B cell (primary cell): ENCODE data around the gene NFIB. TPM values are rescaled to one million over a fixed set of nuclear protein-coding genes. Genes with fewer than 3 reads are reported as not detected.

Experiments used
- ATAC-seq: fragments of 200-7000 bp; cut with Tn5 transposase; one replicate; pipeline ENCODE4 v1.10.0; 2021; ENCODE audit warnings: low read depth, mild to moderate bottlenecking, moderate number of reproducible peaks, moderate library complexity
- CTCF ChIA-PET: fragments of 350-600 bp; sonication (Branson Sonifier 250); formaldehyde crosslinking; loops from one replicate; lab custom pipeline; 2021; ENCODE audit warnings: antibody characterized with exemption, inconsistent platforms; lab: Charles Lee
- POLR2A ChIA-PET: fragments of 350-600 bp; sonication (Branson Sonifier 250); formaldehyde crosslinking; loops from one replicate; lab custom pipeline; 2021; ENCODE audit warnings: antibody characterized with exemption; lab: Charles Lee
- DNase-seq: peaks from one replicate; pipeline ENCODE4 v3.0.0; 2013
- H2AFZ ChIP-seq: 2 replicates; pipeline ENCODE4 v1.6.1; 2012; ENCODE audit warnings: mild to moderate bottlenecking, low read depth, low read length; ENCODE audit not compliant: insufficient read depth, poor library complexity, severe bottlenecking
- H3K27ac ChIP-seq, 2 donors: 1 replicate in 1 of 2; 2 replicates in 1 of 2; pipeline ENCODE4 v1.5.1; 2012 to 2013; ENCODE audit warnings: low read length in 2 of 2, mild to moderate bottlenecking in 2 of 2, moderate library complexity in 1 of 2
- H3K27me3 ChIP-seq, 4 experiments: fragments of 200-600 bp in 1 of 4; sonication (generic) in 1 of 4; replicated peaks in 1 of 4; 1 replicate in 2 of 4; 2 replicates in 2 of 4; pipeline versions ENCODE4 v1.6.1 to v1.7.0; 2013 to 2016; ENCODE audit warnings: low read length in 3 of 4, mild to moderate bottlenecking in 2 of 4, mixed read lengths in 1 of 4, moderate library complexity in 1 of 4; ENCODE audit not compliant: insufficient read depth in 4 of 4, control insufficient read depth in 3 of 4; ENCODE audit errors: control extremely low read depth in 1 of 4
- H3K36me3 ChIP-seq, 2 experiments: replicated peaks in 1 of 2; 1 replicate in 1 of 2; 2 replicates in 1 of 2; pipeline versions ENCODE4 v1.6.1 to v1.7.1; 2013; ENCODE audit warnings: low read length in 1 of 2; ENCODE audit not compliant: insufficient read depth in 2 of 2, control insufficient read depth in 1 of 2; ENCODE audit errors: control extremely low read depth in 1 of 2, extremely low read depth in 1 of 2
- H3K4me1 ChIP-seq, 2 donors: fragments of 200-600 bp in 1 of 2; sonication (generic) in 1 of 2; 1 replicate in 1 of 2; 2 replicates in 1 of 2; pipeline versions ENCODE4 v1.5.1 to v1.6.1; 2013 to 2017; ENCODE audit warnings: low read length in 2 of 2; ENCODE audit not compliant: control insufficient read depth in 2 of 2, insufficient read depth in 2 of 2
- H3K4me2 ChIP-seq: replicated peaks from 2 replicates; pipeline ENCODE3; 2012; ENCODE audit warnings: mild to moderate bottlenecking, low read depth, low read length; ENCODE audit not compliant: poor library complexity, severe bottlenecking
- H3K4me3 ChIP-seq, 5 experiments: fragments of 200-600 bp in 1 of 5; sonication (generic) in 1 of 5; 1 replicate in 3 of 5; 2 replicates in 2 of 5; pipeline versions ENCODE4 v1.5.1 to v1.7.0; 2011 to 2016; ENCODE audit warnings: low read length in 4 of 5, mild to moderate bottlenecking in 4 of 5, low read depth in 2 of 5, control low read depth in 1 of 5, moderate library complexity in 1 of 5; ENCODE audit not compliant: insufficient read depth in 1 of 5; ENCODE audit errors: control extremely low read depth in 1 of 5, extremely low read depth in 1 of 5
- H3K79me2 ChIP-seq: fragments of 200-600 bp; sonication (generic); one replicate; pipeline ENCODE4 v1.6.0; 2016; ENCODE audit warnings: low read length; ENCODE audit not compliant: control insufficient read depth, insufficient read depth
- H3K9ac ChIP-seq: fragments of 200-600 bp; sonication (generic); 2 replicates; pipeline ENCODE4 v1.6.1; 2017; ENCODE audit warnings: mild to moderate bottlenecking, low read length, moderate library complexity
- H3K9me3 ChIP-seq, 3 donors: one replicate each; pipeline versions ENCODE4 v1.6.1 to v1.7.1; 2013; ENCODE audit warnings: low read length in 2 of 3; ENCODE audit not compliant: control insufficient read depth in 2 of 3, insufficient read depth in 1 of 3; ENCODE audit errors: control extremely low read depth in 1 of 3
- H4K20me1 ChIP-seq: 2 replicates; pipeline ENCODE4 v1.6.0; 2012; ENCODE audit warnings: mild to moderate bottlenecking, low read length; ENCODE audit not compliant: insufficient read depth, control insufficient read depth, poor library complexity, severe bottlenecking
- H3K27ac Mint-ChIP-seq: one replicate; pipeline ENCODE4 v1.8.0; 2021; ENCODE audit warnings: mixed read lengths
- H3K27me3 Mint-ChIP-seq: one replicate; pipeline ENCODE4 v1.8.0; 2021; ENCODE audit warnings: mixed read lengths
- H3K4me1 Mint-ChIP-seq: one replicate; pipeline ENCODE4 v1.8.0; 2021; ENCODE audit warnings: mixed read lengths
- H3K4me3 Mint-ChIP-seq: one replicate; pipeline ENCODE4 v1.8.0; 2021; ENCODE audit warnings: mixed read lengths
- H3K9me3 Mint-ChIP-seq: one replicate; pipeline ENCODE4 v1.8.0; 2022; ENCODE audit warnings: mixed read lengths; ENCODE audit not compliant: insufficient read depth
- EZH2 ChIP-seq: IDR thresholded peaks from 2 replicates; pipeline ENCODE4 v1.6.1; 2012; ENCODE audit warnings: borderline replicate concordance, low read depth, mild to moderate bottlenecking, moderate library complexity, low read length; ENCODE audit not compliant: insufficient read depth, poor library complexity, severe bottlenecking
- WGBS: methylation state at CpG from one replicate; pipeline ENCODE4 v1.1.5; 2013; ENCODE audit warnings: missing lambda C conversion rate; ENCODE audit not compliant: insufficient coverage; 5-methylcytosine and 5-hydroxymethylcytosine counted together
- intact Hi-C: fragments of 100-400 bp; cut with micrococcal nuclease; formaldehyde crosslinking; loops from one replicate; pipeline ENCODE4 v1.10.0; 2022
- polyA plus RNA-seq: library from polyadenylated mRNA; depleted of rRNA; stranded (reverse); fragments of >200 nt; gene quantifications from 2 replicates; pipeline ENCODE4 v1.2.3, GENCODE V29; 2012
- total RNA-seq, 2 donors: library from RNA; stranded (reverse); fragments of 120-200 nt in 1 of 2; gene quantifications; 1 replicate in 1 of 2; 2 replicates in 1 of 2; pipeline versions ENCODE4 v1.2.3 to v1.2.4, GENCODE V29; 2013 to 2022
- TF ChIP-seq, protein P1 (sequence below): fragments of 200-600 bp; IDR thresholded peaks from one replicate; pipeline ENCODE4 v1.8.0; 2022; ENCODE audit warnings: antibody characterized with exemption, mild to moderate bottlenecking

Gene NFIB
- total and polyA plus RNA-seq, 2 donors (not counting 1 experiment from before 2014, with no cell fraction given), result not detected

- ATAC-seq, result no peak
- no peaks in the 10 kb centered on the region for H3K4me1 ChIP-seq
- H3K9ac ChIP-seq, result no peak overlapping the region
- H3K4me3 ChIP-seq, result no peak overlapping the region
- Mint-ChIP-seq H3K4me3 (no peak overlapping the region), H3K4me1 (no peaks in the 10 kb centered on the region), H3K9me3 (no peaks in the 10 kb centered on the region), H3K27me3 (peaks cover 27% of the 10 kb centered on the region), H3K27ac (no peak overlapping the region)
- H3K4me2 ChIP-seq, result no peak overlapping the region
- no peaks in the 10 kb centered on the region for H3K9me3 ChIP-seq
- WGBS, result 88% methylated on average over 2 of the region's 4 CpGs
- H3K36me3 ChIP-seq, result no peaks in the 10 kb centered on the region
- no peaks in the 10 kb centered on the region for H3K79me2 ChIP-seq
- ChIA-PET POLR2A (no interaction called here), CTCF (no interaction called here)
- H3K27ac ChIP-seq, result no peak overlapping the region
- no peak overlapping the region for H2AFZ ChIP-seq
- H3K27me3 ChIP-seq, result no peaks in the 10 kb centered on the region
- intact Hi-C loops, result no loop called here
- TF ChIP-seq, protein P1, sequence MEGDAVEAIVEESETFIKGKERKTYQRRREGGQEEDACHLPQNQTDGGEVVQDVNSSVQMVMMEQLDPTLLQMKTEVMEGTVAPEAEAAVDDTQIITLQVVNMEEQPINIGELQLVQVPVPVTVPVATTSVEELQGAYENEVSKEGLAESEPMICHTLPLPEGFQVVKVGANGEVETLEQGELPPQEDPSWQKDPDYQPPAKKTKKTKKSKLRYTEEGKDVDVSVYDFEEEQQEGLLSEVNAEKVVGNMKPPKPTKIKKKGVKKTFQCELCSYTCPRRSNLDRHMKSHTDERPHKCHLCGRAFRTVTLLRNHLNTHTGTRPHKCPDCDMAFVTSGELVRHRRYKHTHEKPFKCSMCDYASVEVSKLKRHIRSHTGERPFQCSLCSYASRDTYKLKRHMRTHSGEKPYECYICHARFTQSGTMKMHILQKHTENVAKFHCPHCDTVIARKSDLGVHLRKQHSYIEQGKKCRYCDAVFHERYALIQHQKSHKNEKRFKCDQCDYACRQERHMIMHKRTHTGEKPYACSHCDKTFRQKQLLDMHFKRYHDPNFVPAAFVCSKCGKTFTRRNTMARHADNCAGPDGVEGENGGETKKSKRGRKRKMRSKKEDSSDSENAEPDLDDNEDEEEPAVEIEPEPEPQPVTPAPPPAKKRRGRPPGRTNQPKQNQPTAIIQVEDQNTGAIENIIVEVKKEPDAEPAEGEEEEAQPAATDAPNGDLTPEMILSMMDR, result no peak
- DNase-seq, result no peak
- no peaks in the 10 kb centered on the region for H4K20me1 ChIP-seq
These were observed 43.4 kb downstream of the NFIB start for GRCh38 chr9:14270358-14271092.

DNA sequence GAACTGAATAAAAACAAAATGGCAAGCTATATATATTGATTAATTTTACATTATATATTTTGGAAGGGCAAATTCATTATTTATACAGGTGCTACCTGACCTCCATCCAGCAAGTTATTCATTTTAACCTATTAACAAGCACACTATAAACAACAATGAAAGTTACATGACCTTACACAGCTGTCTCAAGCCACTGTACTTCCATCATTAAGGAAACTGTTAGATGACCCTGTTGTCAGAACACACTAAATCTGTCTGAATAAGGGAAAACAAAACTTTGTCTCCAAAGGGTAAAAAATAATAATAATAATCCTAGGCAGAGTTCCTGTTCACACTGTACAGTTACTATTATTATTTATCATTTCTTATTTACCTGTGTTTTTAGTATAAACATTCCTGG is 44.0 kb downstream of the NFIB start:
- Histone ChIP-seq H4K20me1 (no peaks in the 10 kb centered on the region), H3K79me2 (no peaks in the 10 kb centered on the region), H3K4me3 (no peak overlapping the region), H3K9me3 (no peaks in the 10 kb centered on the region), H3K27me3 (no peaks in the 10 kb centered on the region), H3K36me3 (no peaks in the 10 kb centered on the region), H2AFZ (no peak overlapping the region), H3K4me2 (no peak overlapping the region), H3K4me1 (no peaks in the 10 kb centered on the region), H3K27ac (no peak overlapping the region), H3K9ac (no peak overlapping the region)
- H3K4me1 Mint-ChIP-seq, result no peaks in the 10 kb centered on the region
- no peak for DNase-seq
- TF ChIP-seq, protein P1, result no peak
- no peak for TF ChIP-seq EZH2
- H3K4me3 Mint-ChIP-seq, result no peak overlapping the region
- no peak for ATAC-seq
- intact Hi-C loops, result no loop called here
- H3K9me3 Mint-ChIP-seq, result no peaks in the 10 kb centered on the region
- no peak overlapping the region for H3K27ac Mint-ChIP-seq
- ChIA-PET CTCF (no interaction called here), POLR2A (no interaction called here)
- peaks cover 24% of the 10 kb centered on the region for H3K27me3 Mint-ChIP-seq
